Uterus (tissue), 2 donors: Measurements from ENCODE around the gene FNTB.

Source experiments
- CTCF ChIP-seq, 4 experiments: fragments of 200-600 bp in 2 of 4; fragments of 450-650 bp in 2 of 4; sonication (generic) in 2 of 4; IDR thresholded peaks; one replicate each; pipeline ENCODE4 v1.5.1; 2016 to 2019; ENCODE audit warnings: antibody characterized with exemption in 4 of 4, mild to moderate bottlenecking in 2 of 4, moderate library complexity in 1 of 4
- POLR2A ChIP-seq, 2 donors: fragments of 450-650 bp; IDR thresholded peaks; one replicate each; pipeline ENCODE4 v1.6.1; 2016; ENCODE audit warnings: antibody characterized with exemption in 2 of 2, mild to moderate bottlenecking in 1 of 2, moderate library complexity in 1 of 2

GRCh38 chr14:65045709-65046108 is 59.0 kb downstream of the FNTB start:
- TF ChIP-seq CTCF (IDR thresholded peaks at IDR 0.05) (no peak), POLR2A (IDR thresholded peaks at IDR 0.05) (no peak)
